WTC11 (cell line): ENCODE measurements around the gene ZC2HC1C. TPM values are rescaled to one million over a fixed set of nuclear protein-coding genes. Genes with fewer than 3 reads are reported as not detected.

Experiments used
- ATAC-seq: fragments of 200-7000 bp; cut with Tn5 transposase; 2 replicates; pipeline ENCODE4 v1.10.0; 2021; ENCODE audit warnings: mild to moderate bottlenecking, moderate library complexity
- CTCF ChIA-PET: fragments of 300-600 bp; sonication (Branson Sonifier 250); formaldehyde crosslinking; loops from one replicate; lab custom pipeline; 2021; ENCODE audit warnings: antibody characterized with exemption; lab: Charles Lee
- POLR2A ChIA-PET: fragments of 350-600 bp; sonication (Branson Sonifier 250); formaldehyde crosslinking; loops from one replicate; lab custom pipeline; 2021; ENCODE audit warnings: antibody characterized with exemption; lab: Charles Lee
- DNase-seq: peaks from one replicate; pipeline ENCODE4 v3.0.0; 2021; ENCODE audit warnings: low spot score
- H3K27ac Mint-ChIP-seq: 2 replicates; pipeline ENCODE4 v1.8.0; 2021; ENCODE audit warnings: mixed read lengths
- H3K27me3 Mint-ChIP-seq: 2 replicates; pipeline ENCODE4 v1.8.0; 2021; ENCODE audit warnings: low read depth, mild to moderate bottlenecking, moderate library complexity, mixed read lengths
- H3K36me3 Mint-ChIP-seq: 2 replicates; pipeline ENCODE4 v1.8.0; 2021; ENCODE audit warnings: mixed read lengths
- H3K4me1 Mint-ChIP-seq: 2 replicates; pipeline ENCODE4 v1.8.0; 2022; ENCODE audit warnings: mixed read lengths
- H3K4me3 Mint-ChIP-seq: 2 replicates; pipeline ENCODE4 v1.8.0; 2021; ENCODE audit warnings: mild to moderate bottlenecking, moderate library complexity, mixed read lengths
- H3K9me3 Mint-ChIP-seq: 2 replicates; pipeline ENCODE4 v1.8.0; 2021; ENCODE audit warnings: mixed read lengths
- ATF1 ChIP-seq: sonication (generic); formaldehyde crosslinking; IDR thresholded peaks from 2 replicates; pipeline ENCODE4 v1.8.1; 2023; ENCODE audit warnings: mild to moderate bottlenecking, moderate library complexity, missing genetic modification reagents
- CDX4 ChIP-seq: fragments of 250-450 bp; sonication (Bioruptor Pico); IDR thresholded peaks from 2 replicates; pipeline ENCODE4 v1.9.0; 2021; ENCODE audit warnings: moderate library complexity, mild to moderate bottlenecking, inconsistent platforms, borderline replicate concordance
- CREM ChIP-seq: sonication (generic); formaldehyde crosslinking; IDR thresholded peaks from 2 replicates; pipeline ENCODE4 v1.8.1; 2022; ENCODE audit warnings: mild to moderate bottlenecking, missing genetic modification reagents, moderate library complexity
- E2F4 ChIP-seq: sonication (generic); formaldehyde crosslinking; IDR thresholded peaks from 2 replicates; pipeline ENCODE4 v1.8.1; 2022; ENCODE audit warnings: low read depth, mild to moderate bottlenecking, moderate library complexity, missing genetic modification reagents, borderline replicate concordance
- E2F5 ChIP-seq: sonication (generic); formaldehyde crosslinking; IDR thresholded peaks from 2 replicates; pipeline ENCODE4 v1.8.1; 2022; ENCODE audit warnings: mild to moderate bottlenecking, moderate library complexity, missing genetic modification reagents
- ESRRA ChIP-seq: sonication (generic); formaldehyde crosslinking; IDR thresholded peaks from 2 replicates; pipeline ENCODE4 v1.8.1; 2022; ENCODE audit warnings: mild to moderate bottlenecking, missing genetic modification reagents, borderline replicate concordance
- GABPB1 ChIP-seq: sonication (generic); formaldehyde crosslinking; IDR thresholded peaks from 2 replicates; pipeline ENCODE4 v1.8.1; 2023; ENCODE audit warnings: mild to moderate bottlenecking, missing genetic modification reagents
- IRF2 ChIP-seq: sonication (generic); formaldehyde crosslinking; IDR thresholded peaks from 2 replicates; pipeline ENCODE4 v1.8.0; 2022; ENCODE audit warnings: low read depth, missing genetic modification reagents, borderline replicate concordance
- JAZF1 ChIP-seq: fragments of 250-450 bp; sonication (Bioruptor Pico); IDR thresholded peaks from 2 replicates; pipeline ENCODE4 v1.9.0; 2021; ENCODE audit warnings: moderate library complexity, mild to moderate bottlenecking, inconsistent platforms
- MAX ChIP-seq: sonication (generic); formaldehyde crosslinking; IDR thresholded peaks from 2 replicates; pipeline ENCODE4 v1.8.0; 2022; ENCODE audit warnings: mild to moderate bottlenecking, missing genetic modification reagents
- NFYB ChIP-seq: sonication (generic); formaldehyde crosslinking; conservative IDR thresholded peaks from 2 replicates; pipeline ENCODE4 v1.8.0; 2022; ENCODE audit warnings: low read depth, missing genetic modification reagents
- NR1H2 ChIP-seq: sonication (generic); formaldehyde crosslinking; IDR thresholded peaks from 2 replicates; pipeline ENCODE4 v1.9.0; 2021; ENCODE audit warnings: mild to moderate bottlenecking, moderate library complexity, missing genetic modification reagents
- NR2C2 ChIP-seq: sonication (generic); formaldehyde crosslinking; IDR thresholded peaks from 2 replicates; pipeline ENCODE4 v1.8.0; 2022; ENCODE audit warnings: mild to moderate bottlenecking, missing genetic modification reagents
- PRDM15 ChIP-seq: sonication (generic); formaldehyde crosslinking; IDR thresholded peaks from 2 replicates; pipeline ENCODE4 v1.8.0; 2022; ENCODE audit warnings: missing genetic modification reagents
- RELA ChIP-seq: sonication (generic); formaldehyde crosslinking; IDR thresholded peaks from 2 replicates; pipeline ENCODE4 v1.8.1; 2022; ENCODE audit warnings: missing genetic modification reagents, mild to moderate bottlenecking, borderline replicate concordance
- SMAD4 ChIP-seq: sonication (generic); formaldehyde crosslinking; IDR thresholded peaks from 2 replicates; pipeline ENCODE4 v1.8.0; 2022; ENCODE audit warnings: mild to moderate bottlenecking, missing genetic modification reagents
- TEAD1 ChIP-seq: sonication (generic); formaldehyde crosslinking; IDR thresholded peaks from 2 replicates; pipeline ENCODE4 v1.8.0; 2022; ENCODE audit warnings: mild to moderate bottlenecking, missing genetic modification reagents
- ZNF423 ChIP-seq: fragments of 250-450 bp; sonication (Bioruptor Pico); IDR thresholded peaks from 2 replicates; pipeline ENCODE4 v2.1.2; 2022; ENCODE audit warnings: mild to moderate bottlenecking, moderate library complexity
- ZNF425 ChIP-seq: fragments of 250-450 bp; sonication (Bioruptor Pico); conservative IDR thresholded peaks from 2 replicates; pipeline ENCODE4 v1.9.0; 2021; ENCODE audit warnings: mild to moderate bottlenecking
- ZNF512 ChIP-seq: sonication (generic); formaldehyde crosslinking; IDR thresholded peaks from 2 replicates; pipeline ENCODE4 v1.8.1; 2022; ENCODE audit warnings: missing genetic modification reagents, borderline replicate concordance
- total RNA-seq: library from RNA; stranded (reverse); gene quantifications from 3 replicates; pipeline ENCODE4 v1.2.3, GENCODE V29; 2021

The ZC2HC1C gene
- total RNA-seq, 1 experiment from 2014 or later = 1.6 TPM

GRCh38 chr14:75023108-75023507 lies 46.3 kb upstream of the ZC2HC1C start:
- CTCF ChIA-PET = interaction anchor here (0.6 to 6.2 kb wide), 24 partner anchors 12 to 219 kb away, joined by 3 to 40 read pairs (median 4); partner anchors contain the start of genes ACYP1, PGF, RPS6KL1 and ZC2HC1C
- ATAC-seq = no peak
- POLR2A ChIA-PET = no interaction called here

GRCh38 chr14:75025082-75025481 lies 44.4 kb upstream of the ZC2HC1C start:
- Mint-ChIP-seq H3K36me3 (peaks cover 17% of the 10 kb centered on the region), H3K9me3 (no peaks in the 10 kb centered on the region), H3K4me3 (no peak overlapping the region), H3K27ac (no peak overlapping the region), H3K4me1 (no peaks in the 10 kb centered on the region), H3K27me3 (no peaks in the 10 kb centered on the region)
- ChIA-PET POLR2A (no interaction called here), CTCF (interaction anchor here (1.0 to 6.2 kb wide), 3 partner anchors 79 to 164 kb away, joined by 3 to 40 read pairs (median 3); no protein-coding TSS in a partner anchor)
- ATAC-seq (no peak), DNase-seq (no peak)
- TF ChIP-seq ZNF425 (CRISPR knock-in tag) (no peak), E2F5 (CRISPR knock-in tag) (no peak), RELA (CRISPR knock-in tag) (no peak), IRF2 (CRISPR knock-in tag) (no peak), CDX4 (CRISPR knock-in tag) (no peak), JAZF1 (CRISPR knock-in tag) (no peak), NR2C2 (CRISPR knock-in tag) (no peak), MAX (CRISPR knock-in tag) (no peak)

More at GRCh38 chr14:75023108-75023507, 46.3 kb upstream of the ZC2HC1C start:
- H3K9me3 Mint-ChIP-seq = no peaks in the 10 kb centered on the region
- no peaks in the 10 kb centered on the region for H3K4me1 Mint-ChIP-seq
- no peak for DNase-seq
- H3K27me3 Mint-ChIP-seq = no peaks in the 10 kb centered on the region
- H3K36me3 Mint-ChIP-seq = peaks cover 22% of the 10 kb centered on the region
- H3K27ac Mint-ChIP-seq = no peak overlapping the region
- H3K4me3 Mint-ChIP-seq = no peak overlapping the region
- TF ChIP-seq PRDM15 (CRISPR knock-in tag) = no peak
- TF ChIP-seq TEAD1 (CRISPR knock-in tag) = no peak
- TF ChIP-seq CREM (CRISPR knock-in tag) = no peak
- no peak for TF ChIP-seq ZNF512
- no peak for TF ChIP-seq SMAD4 (CRISPR knock-in tag)
- no peak for TF ChIP-seq ESRRA (CRISPR knock-in tag)
- no peak for TF ChIP-seq ZNF423 (CRISPR knock-in tag)
- no peak for TF ChIP-seq NR1H2 (CRISPR knock-in tag)
- no peak for TF ChIP-seq E2F4 (CRISPR knock-in tag)
- TF ChIP-seq GABPB1 = no peak
- TF ChIP-seq NFYB (CRISPR knock-in tag) = no peak
- no peak for TF ChIP-seq ATF1
